Erythroblast (primary cell): Measurements from ENCODE around the gene FCHO1.

Experiments
- GATA1 ChIP-seq: IDR thresholded peaks from 2 replicates; pipeline ENCODE4 v1.6.1; 2011; ENCODE audit warnings: low read depth, mild to moderate bottlenecking, control low read depth, low read length, moderate library complexity
- POLR2A ChIP-seq: IDR thresholded peaks from 2 replicates; pipeline ENCODE4 v1.6.1; 2011; ENCODE audit warnings: mild to moderate bottlenecking, low read length

DNA sequence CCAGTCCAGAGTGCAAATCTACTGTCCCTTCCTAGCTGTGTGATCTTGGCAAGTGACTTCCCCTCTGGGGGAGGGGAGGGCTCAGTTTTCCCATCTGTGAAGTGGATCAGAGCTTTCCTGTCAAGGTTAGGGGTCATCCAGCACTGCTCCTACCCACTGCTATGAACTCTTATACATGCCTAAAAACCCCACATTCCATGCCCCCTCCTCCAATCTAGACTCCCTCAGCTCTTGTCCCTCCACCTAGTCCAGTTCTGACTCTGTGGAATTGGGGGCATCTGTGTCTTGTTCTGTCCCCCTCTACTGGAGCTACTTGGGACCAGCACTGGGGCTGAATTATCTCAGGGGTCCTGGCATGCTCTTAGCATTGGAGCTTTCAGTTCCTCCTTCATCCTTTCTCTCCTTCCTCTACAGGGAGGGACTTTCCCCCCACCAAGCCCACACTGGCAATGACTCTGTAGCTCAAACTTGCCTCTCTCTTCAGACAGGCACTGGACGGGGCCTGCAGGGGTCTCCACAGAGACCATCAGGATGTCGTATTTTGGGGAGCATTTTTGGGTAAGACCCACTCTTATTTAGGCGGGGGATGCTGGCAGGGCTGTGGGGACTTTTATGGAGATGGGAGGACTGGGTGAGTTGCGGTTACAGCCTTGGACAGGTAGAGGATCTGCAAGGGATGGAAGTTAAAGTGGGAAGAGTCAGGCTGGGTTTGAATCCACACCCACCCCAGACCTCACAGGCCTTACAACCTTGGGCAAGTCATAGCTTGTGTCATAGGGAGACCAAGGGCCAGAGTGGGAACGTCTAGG is 3.6 kb downstream of the FCHO1 start:
- TF ChIP-seq POLR2A (no peak), GATA1 (no peak)
